GM12878 (cell line): ENCODE data around the gene ANK3. TPM values are rescaled to one million over a fixed set of nuclear protein-coding genes. Genes with fewer than 3 reads are reported as not detected.

Experiments
- ATAC-seq: fragments of 200-7000 bp; cut with Tn5 transposase; 3 replicates; pipeline ENCODE4 v1.9.1; 2020; ENCODE audit warnings: mild to moderate bottlenecking, moderate library complexity
- BruUV-seq: library from RNA; stranded (reverse); fragments of 400-500 nt; replicated peaks from 2 replicates; lab custom pipeline; 2021; lab: Mats Ljungman, UMichigan
- CTCF ChIA-PET: fragments of 300-600 bp; sonication (Branson Sonifier 250); formaldehyde crosslinking; extraction: SDS; loops from one replicate; lab custom pipeline; 2021; ENCODE audit warnings: inconsistent platforms; lab: Yijun Ruan, JAX
- POLR2A ChIA-PET: fragments of 350-600 bp; formaldehyde crosslinking; extraction: SDS; loops from one replicate; lab custom pipeline; 2021; ENCODE audit warnings: inconsistent platforms; lab: Charles Lee
- RAD21 ChIA-PET: fragments of 300-600 bp; sonication (Branson Sonifier 250); formaldehyde crosslinking; loops from one replicate; lab custom pipeline; 2023; ENCODE audit warnings: antibody characterized with exemption; ENCODE audit not compliant: unreplicated experiment; lab: Charles Lee
- SMC1A ChIA-PET: fragments of 300-600 bp; sonication (Branson Sonifier 250); formaldehyde crosslinking; loops from one replicate; lab custom pipeline; 2023; ENCODE audit not compliant: unreplicated experiment, uncharacterized antibody; lab: Charles Lee
- DNase-seq: peaks from one replicate; pipeline ENCODE4 v3.0.0-alpha.2; 2011; ENCODE audit warnings: low read depth, low spot score
- FAIRE-seq: peaks from 3 replicates; lab custom pipeline; 2011; peaks lifted over from hg19 to GRCh38; lab: Jason Lieb, UNC
- H2AFZ ChIP-seq: 2 replicates; pipeline ENCODE4 v1.6.0; 2011; ENCODE audit warnings: low read depth, low read length, control low read depth; ENCODE audit not compliant: control insufficient read depth
- H3K27ac ChIP-seq: 2 replicates; pipeline ENCODE4 v1.5.1; 2011; ENCODE audit warnings: control low read depth; ENCODE audit not compliant: control insufficient read depth, insufficient read depth
- H3K27me3 ChIP-seq, 2 experiments: replicated peaks in 1 of 2; 2 replicates each; pipeline versions ENCODE4 v1.6.0 to v1.6.1; 2011; ENCODE audit warnings: low read length in 1 of 2; ENCODE audit not compliant: control insufficient read depth in 2 of 2, insufficient read depth in 2 of 2
- H3K36me3 ChIP-seq, 2 experiments: 2 replicates each; pipeline ENCODE4 v1.5.1; 2011; ENCODE audit warnings: low read length in 1 of 2; ENCODE audit not compliant: control insufficient read depth in 2 of 2, insufficient read depth in 2 of 2
- H3K4me1 ChIP-seq: 2 replicates; pipeline ENCODE4 v1.6.1; 2011; ENCODE audit warnings: mild to moderate bottlenecking, low read length, moderate library complexity, mixed read lengths; ENCODE audit not compliant: control insufficient read depth, insufficient read depth
- H3K4me2 ChIP-seq: 2 replicates; pipeline ENCODE4 v1.6.0; 2011; ENCODE audit warnings: control low read depth; ENCODE audit not compliant: control insufficient read depth, insufficient read depth
- H3K4me3 ChIP-seq: fragments of 200-600 bp; sonication (generic); 2 replicates; pipeline ENCODE4 v1.5.1; 2016
- H3K79me2 ChIP-seq: 2 replicates; pipeline ENCODE4 v1.6.0; 2011; ENCODE audit warnings: low read length; ENCODE audit not compliant: control insufficient read depth, insufficient read depth
- H3K9ac ChIP-seq: 2 replicates; pipeline ENCODE4 v1.8.0; 2011; ENCODE audit warnings: low read length, control low read depth, mixed read lengths; ENCODE audit not compliant: control insufficient read depth, insufficient read depth
- H3K9me3 ChIP-seq: replicated peaks from 3 replicates; pipeline ENCODE4 v1.5.1; 2011; ENCODE audit warnings: mild to moderate bottlenecking, low read length; ENCODE audit not compliant: control insufficient read depth, insufficient read depth
- H4K20me1 ChIP-seq: 2 replicates; pipeline ENCODE4 v1.6.0; 2011; ENCODE audit not compliant: control insufficient read depth, insufficient read depth
- CEBPZ ChIP-seq: fragments of 150-350 bp; IDR thresholded peaks from 2 replicates; pipeline ENCODE4 v1.6.1; 2016; ENCODE audit warnings: low read depth, low read length
- LARP7 ChIP-seq: fragments of 450-650 bp; IDR thresholded peaks from 2 replicates; pipeline ENCODE4 v1.6.1; 2017; ENCODE audit warnings: mild to moderate bottlenecking
- MEF2A ChIP-seq: IDR thresholded peaks from 2 replicates; pipeline ENCODE4 v1.6.1; 2011; ENCODE audit warnings: low read depth, mild to moderate bottlenecking, low read length, moderate library complexity; ENCODE audit not compliant: insufficient read depth
- NFIC ChIP-seq: IDR thresholded peaks from 2 replicates; pipeline ENCODE4 v1.6.1; 2012; ENCODE audit warnings: low read depth, mild to moderate bottlenecking, inconsistent platforms, low read length, moderate library complexity
- SPI1 ChIP-seq: IDR thresholded peaks from 2 replicates; pipeline ENCODE4 v1.6.1; 2011; ENCODE audit warnings: low read depth, mild to moderate bottlenecking, low read length, moderate library complexity, borderline replicate concordance; ENCODE audit not compliant: insufficient read depth
- WGBS: methylation state at CpG from one replicate; pipeline ENCODE4 v1.1.6; 2016; ENCODE audit warnings: low lambda C conversion rate; ENCODE audit not compliant: insufficient replicate concordance, insufficient coverage; ENCODE audit errors: missing lambda C conversion rate; 5-methylcytosine and 5-hydroxymethylcytosine counted together
- in situ Hi-C: fragments of 300-500 bp; cut with MboI; formaldehyde crosslinking; loops from 9 replicates; pipeline ENCODE4 v1.14.3; 2018; ENCODE audit warnings: mixed read lengths
- intact Hi-C: fragments of 100-400 bp; cut with micrococcal nuclease; formaldehyde crosslinking; loops from one replicate; pipeline ENCODE4 v1.14.2; 2022; ENCODE audit not compliant: unreplicated experiment
- polyA plus RNA-seq, 11 experiments: library from polyadenylated mRNA; depleted of rRNA in 4 of 11; unstranded in 6 of 11; stranded (reverse) in 5 of 11; fragments of >200 nt; fragmentation: Nextera tagmentation in 4 of 11; fragmentation: Illumina TruSeq in 1 of 11; extraction: Ambion mirVana in 4 of 11; extraction: Trizol in 1 of 11; gene quantifications; 1 replicate in 1 of 11; 2 replicates in 10 of 11; pipeline versions ENCODE4 v1.2.1 to v1.2.3, GENCODE V29; 2011 to 2016; ENCODE audit warnings: inconsistent platforms in 2 of 11, missing spikeins in 2 of 11, low read depth in 1 of 11
- total RNA-seq, 4 experiments: library from RNA; depleted of rRNA in 3 of 4; stranded (reverse); fragments of >200 nt in 3 of 4; fragmentation: Illumina TruSeq in 1 of 4; extraction: Trizol in 1 of 4; gene quantifications; 2 replicates each; pipeline versions ENCODE4 v1.2.1 to v1.2.3, GENCODE V29; 2013 to 2021

The ANK3 gene
- total and polyA plus RNA-seq, 10 of the 15 experiments (the other 5 are each of a cell fraction or from before 2014, with no cell fraction given) = 0.06 to 0.82 (median 0.20) TPM; not detected in 2

- TF ChIP-seq CEBPZ (no peak), MEF2A (no peak)
Measured at GRCh38 chr10:60096761-60097513, 292.7 kb downstream of the ANK3 start (continued).

- H3K27me3 ChIP-seq = no peaks in the 10 kb centered on the region
- intact Hi-C loops (no loop called here), in situ Hi-C loops (loop anchor here (10.0 kb wide), 1 partner anchor 341 kb away; no protein-coding TSS in a partner anchor)
- peak; percentile 89 for TF ChIP-seq SPI1
- peak; percentile 36; the same call in 1 of the 2 replicates for TF ChIP-seq NFIC
- TF ChIP-seq LARP7 = no peak
- no peak for FAIRE-seq
- BruUV-seq = no TSS peak
- 36% methylated on average over 3 of the region's 3 CpGs for WGBS
- no peak overlapping the region; the same call in 1 of the 2 replicates for H3K4me2 ChIP-seq
- H3K36me3 ChIP-seq = no peaks in the 10 kb centered on the region
- no peak overlapping the region for H3K27ac ChIP-seq
- no peaks in the 10 kb centered on the region for H3K9me3 ChIP-seq
- POLR2A ChIA-PET = no interaction called here
- RAD21 ChIA-PET = interaction anchor here (0.8 to 1.9 kb wide), 3 partner anchors 14 to 229 kb away, joined by 3 to 7 read pairs (median 4); no protein-coding TSS in a partner anchor
- ATAC-seq = peak; percentile 71
- H3K9ac ChIP-seq = no peak overlapping the region
- H3K4me3 ChIP-seq = no peak overlapping the region
- H3K4me1 ChIP-seq = peaks cover 15% of the 10 kb centered on the region
- no peak overlapping the region for H2AFZ ChIP-seq
- no peak for DNase-seq
- CTCF ChIA-PET = interaction anchor here (0.6 to 1.3 kb wide), 9 partner anchors 9 to 470 kb away, joined by 3 to 7 read pairs (median 3); no protein-coding TSS in a partner anchor
- H4K20me1 ChIP-seq = no peaks in the 10 kb centered on the region
- no peaks in the 10 kb centered on the region for H3K79me2 ChIP-seq
- SMC1A ChIA-PET = interaction anchor here (0.7 to 1.8 kb wide), 8 partner anchors 11 to 467 kb away, joined by 3 to 9 read pairs (median 3); no protein-coding TSS in a partner anchor
Measured at GRCh38 chr10:60093317-60093716, 296.4 kb downstream of the ANK3 start.
